HCT116 (cell line): ENCODE measurements around the gene ADAM8. TPM values are rescaled to one million over a fixed set of nuclear protein-coding genes. Genes with fewer than 3 reads are reported as not detected.

Source experiments
- ATAC-seq: fragments of 200-7000 bp; cut with Tn5 transposase; 2 replicates; pipeline ENCODE4 v1.9.1; 2020; ENCODE audit warnings: mild to moderate bottlenecking, moderate library complexity
- BruUV-seq: library from RNA; stranded (reverse); fragments of 400-500 nt; replicated peaks from 2 replicates; lab custom pipeline; 2021; lab: Mats Ljungman, UMichigan
- CTCF ChIA-PET: fragments of 300-600 bp; sonication (Branson Sonifier 250); formaldehyde crosslinking; loops from one replicate; lab custom pipeline; 2021; ENCODE audit warnings: antibody characterized with exemption; lab: Charles Lee
- POLR2A ChIA-PET: fragments of 300-600, 350-600 bp; sonication (Branson Sonifier 250); formaldehyde crosslinking; loops from one replicate; lab custom pipeline; 2021; ENCODE audit warnings: antibody characterized with exemption; lab: Charles Lee
- RAD21 ChIA-PET, 2 experiments: fragments of 300-600 bp; sonication (Branson Sonifier 250); formaldehyde crosslinking; loops; one replicate each; lab custom pipeline; 2023; ENCODE audit warnings: low total read pairs in 2 of 2; ENCODE audit not compliant: uncharacterized antibody in 2 of 2, unreplicated experiment in 2 of 2, low non-redundant PET in 1 of 2; lab: Charles Lee
- DNase-seq: peaks from one replicate; pipeline ENCODE4 v3.0.0-alpha.2; 2010; ENCODE audit warnings: low read depth, low spot score
- H2AFZ ChIP-seq: fragments of 200-600 bp; shearing (Covaris generic), sonication (generic); 2 replicates; pipeline ENCODE4 v1.6.1; 2017; ENCODE audit warnings: low read depth, mixed run types, mixed read lengths, antibody characterized with exemption, low read length; ENCODE audit not compliant: poor library complexity, severe bottlenecking
- H3K27ac ChIP-seq: 2 replicates; pipeline ENCODE4 v1.5.1; 2012; ENCODE audit warnings: low read depth, low read length
- H3K27me3 ChIP-seq: fragments of 200-600 bp; sonication (generic); 2 replicates; pipeline ENCODE4 v1.6.1; 2016; ENCODE audit warnings: mixed run types, low read length, mixed read lengths; ENCODE audit not compliant: insufficient read depth
- H3K36me3 ChIP-seq, 2 experiments: fragments of 200-500 bp in 1 of 2; fragments of 200-600 bp in 1 of 2; sonication (Bioruptor generic) in 1 of 2; sonication (generic) in 1 of 2; 2 replicates each; pipeline versions ENCODE4 v1.5.1 to v1.6.1; 2014 to 2016; ENCODE audit warnings: low read length in 2 of 2, inconsistent platforms in 1 of 2, mixed read lengths in 1 of 2, mixed run types in 1 of 2; ENCODE audit not compliant: insufficient read depth in 2 of 2, control insufficient read depth in 1 of 2
- H3K4me1 ChIP-seq, 2 experiments: fragments of 200-600 bp in 1 of 2; sonication (generic) in 1 of 2; 2 replicates each; pipeline versions ENCODE4 v1.5.1 to v1.6.1; 2012 to 2017; ENCODE audit warnings: low read length in 2 of 2, inconsistent platforms in 1 of 2, mild to moderate bottlenecking in 1 of 2, mixed read lengths in 1 of 2, mixed run types in 1 of 2, moderate library complexity in 1 of 2; ENCODE audit not compliant: insufficient read depth in 2 of 2, control insufficient read depth in 1 of 2
- H3K4me2 ChIP-seq: fragments of 200-600 bp; sonication (generic); 2 replicates; pipeline ENCODE4 v1.6.1; 2017; ENCODE audit warnings: mixed run types, low read length, mixed read lengths
- H3K4me3 ChIP-seq, 2 experiments: fragments of 200-600 bp in 1 of 2; sonication (generic) in 1 of 2; replicated peaks in 1 of 2; 2 replicates each; pipeline ENCODE4 v1.5.1; 2011 to 2016; ENCODE audit warnings: low read length in 2 of 2, control low read depth in 1 of 2, low read depth in 1 of 2, mild to moderate bottlenecking in 1 of 2, mixed read lengths in 1 of 2, mixed run types in 1 of 2
- H3K79me2 ChIP-seq: fragments of 200-600 bp; sonication (generic); 2 replicates; pipeline ENCODE4 v1.6.1; 2017; ENCODE audit warnings: mild to moderate bottlenecking, mixed run types, low read length, moderate library complexity, mixed read lengths; ENCODE audit not compliant: insufficient read depth
- H3K9ac ChIP-seq: fragments of 200-600 bp; sonication (generic); 2 replicates; pipeline ENCODE4 v1.6.1; 2016; ENCODE audit warnings: low read length, mixed read lengths
- H3K9me2 ChIP-seq: fragments of 200-600 bp; sonication (generic), shearing (Covaris generic); 2 replicates; pipeline ENCODE4 v1.6.1; 2017; ENCODE audit warnings: mixed run types, mild to moderate bottlenecking, moderate library complexity; ENCODE audit not compliant: insufficient read depth
- H3K9me3 ChIP-seq, 2 experiments: fragments of 200-500 bp in 1 of 2; fragments of 200-600 bp in 1 of 2; sonication (Bioruptor generic) in 1 of 2; sonication (generic) in 1 of 2; 2 replicates each; pipeline ENCODE4 v1.6.1; 2014 to 2017; ENCODE audit warnings: low read length in 2 of 2, mixed read lengths in 2 of 2, inconsistent platforms in 1 of 2, low read depth in 1 of 2, mild to moderate bottlenecking in 1 of 2, mixed run types in 1 of 2, moderate library complexity in 1 of 2; ENCODE audit not compliant: control insufficient read depth in 1 of 2, insufficient read depth in 1 of 2
- H4K20me1 ChIP-seq: fragments of 200-600 bp; sonication (generic), shearing (Covaris generic); 2 replicates; pipeline ENCODE4 v1.6.1; 2017; ENCODE audit warnings: mixed run types, mild to moderate bottlenecking, moderate library complexity; ENCODE audit not compliant: insufficient read depth
- CTCF ChIP-seq, 3 experiments: fragments of 200-600 bp in 1 of 3; sonication (generic) in 1 of 3; IDR thresholded peaks in 2 of 3; conservative IDR thresholded peaks in 1 of 3; 2 replicates each; pipeline ENCODE4 v1.5.1; 2012 to 2017; ENCODE audit warnings: low read depth in 2 of 3, low read length in 2 of 3, antibody characterized with exemption in 1 of 3, borderline replicate concordance in 1 of 3, control low read depth in 1 of 3, mild to moderate bottlenecking in 1 of 3, mixed read lengths in 1 of 3, mixed run types in 1 of 3, moderate library complexity in 1 of 3; ENCODE audit not compliant: insufficient read depth in 1 of 3
- ELF1 ChIP-seq: IDR thresholded peaks from 2 replicates; pipeline ENCODE4 v1.6.1; 2012; ENCODE audit warnings: low read depth, borderline replicate concordance
- POLR2AphosphoS5 ChIP-seq: IDR thresholded peaks from 2 replicates; pipeline ENCODE4 v1.6.1; 2011; ENCODE audit warnings: mild to moderate bottlenecking, low read depth, low read length, moderate library complexity
- intact Hi-C: fragments of 100-400 bp; cut with micrococcal nuclease; formaldehyde crosslinking; loops from 2 replicates; pipeline ENCODE4 v1.10.0; 2022
- total RNA-seq: library from RNA; stranded (reverse); gene quantifications from one replicate; pipeline ENCODE4 v1.2.1, GENCODE V29; 2021; ENCODE audit not compliant: unreplicated experiment

ADAM8 gene
- total RNA-seq, 1 experiment from 2014 or later: 4.1 TPM

GRCh38 chr10:133283931-133284330 lies 7.3 kb upstream of the ADAM8 start (continued):
- TF ChIP-seq ELF1: no peak

- CTCF ChIA-PET: no interaction called here
These were observed 6.2 kb upstream of the ADAM8 start for GRCh38 chr10:133282846-133283390.

More at GRCh38 chr10:133282846-133283390, 6.2 kb upstream of the ADAM8 start:
- no peaks in the 10 kb centered on the region for H4K20me1 ChIP-seq
- no peak for TF ChIP-seq POLR2AphosphoS5
- TF ChIP-seq CTCF (IDR thresholded peaks at IDR 0.05 in 2 of 3, conservative IDR thresholded peaks at IDR 0.05 in 1 of 3; ENCODE audit: borderline replicate concordance in 1 of 3, insufficient read depth in 1 of 3, low read depth in 2 of 3, low read length in 2 of 3): no peak
- H3K79me2 ChIP-seq: no peaks in the 10 kb centered on the region
- no peaks in the 10 kb centered on the region for H3K9me2 ChIP-seq
- BruUV-seq: no TSS peak
- no peak overlapping the region for H3K4me2 ChIP-seq
- no peak overlapping the region for H3K9ac ChIP-seq
- ATAC-seq (no peak), DNase-seq (no peak)
- ChIA-PET POLR2A (no interaction called here), RAD21 (no interaction called here)
- no peaks in the 10 kb centered on the region for H3K27me3 ChIP-seq
- H3K4me1 ChIP-seq: no peaks in the 10 kb centered on the region
- no peak overlapping the region for H3K4me3 ChIP-seq
- H3K9me3 ChIP-seq: no peaks in the 10 kb centered on the region
- no peaks in the 10 kb centered on the region for H3K36me3 ChIP-seq
- H2AFZ ChIP-seq: no peak overlapping the region
- intact Hi-C loops: no loop called here
- H3K27ac ChIP-seq: no peak overlapping the region
